ENCODE results near the gene LSM2.
"Not testable (repeated sequence)": the region's sequence is repeated elsewhere in the genome, so short reads cannot be mapped to it uniquely, and the experiment has no call there.

- TF ChIP-seq CTCF (conservative IDR thresholded peaks at IDR 0.05; ENCODE audit: low read length); EZH2phosphoT487 (IDR thresholded peaks at IDR 0.05; ENCODE audit: borderline replicate concordance, low read depth, low read length): not testable (repeated sequence)
These were observed 1.8 kb upstream of the LSM2 start for GRCh38 chr6:31808599-31808998.
